ENCODE data around the gene RAB4B.
"Not testable (repeated sequence)": the region's sequence is repeated elsewhere in the genome, so short reads cannot be mapped to it uniquely, and the experiment has no call there.

RAB4B gene

DNA sequence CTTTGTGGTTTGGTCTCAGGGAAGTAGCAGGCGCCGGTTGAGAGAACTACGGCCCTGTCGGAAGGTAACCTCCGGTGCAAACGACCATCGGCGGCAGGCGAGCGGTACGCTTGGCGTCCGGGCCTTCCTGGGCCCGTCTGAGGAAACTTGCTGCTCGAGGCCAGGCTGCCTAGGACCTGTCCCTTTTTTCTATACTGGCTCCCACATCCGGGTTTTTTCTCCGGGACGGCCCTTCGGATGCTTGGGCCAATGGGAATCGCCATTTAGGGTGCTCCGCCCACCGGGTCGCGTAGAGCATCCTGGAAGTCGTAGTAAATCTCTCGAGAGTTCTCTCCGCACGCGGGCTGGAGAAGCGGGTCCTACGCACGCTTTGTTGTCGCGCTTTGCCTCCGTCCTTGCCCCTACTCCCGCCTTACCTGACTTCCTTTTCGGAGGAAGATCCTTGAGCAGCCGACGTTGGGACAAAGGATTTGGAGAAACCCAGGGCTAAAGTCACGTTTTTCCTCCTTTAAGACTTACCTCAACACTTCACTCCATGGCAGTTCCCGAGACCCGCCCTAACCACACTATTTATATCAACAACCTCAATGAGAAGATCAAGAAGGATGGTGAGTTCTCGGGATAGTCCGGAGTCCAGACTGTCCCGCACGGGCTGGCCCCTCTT, 27.0 kb upstream of the RAB4B start, which contains the start of gene SNRPA:
SNRPA (plus strand) TSS at position 330 of the 664 bp plus-strand sequence; CDS start at position 536, 206 bp downstream.
- peak; percentile 98 to 100 (median 100) for DNase-seq

DNA sequence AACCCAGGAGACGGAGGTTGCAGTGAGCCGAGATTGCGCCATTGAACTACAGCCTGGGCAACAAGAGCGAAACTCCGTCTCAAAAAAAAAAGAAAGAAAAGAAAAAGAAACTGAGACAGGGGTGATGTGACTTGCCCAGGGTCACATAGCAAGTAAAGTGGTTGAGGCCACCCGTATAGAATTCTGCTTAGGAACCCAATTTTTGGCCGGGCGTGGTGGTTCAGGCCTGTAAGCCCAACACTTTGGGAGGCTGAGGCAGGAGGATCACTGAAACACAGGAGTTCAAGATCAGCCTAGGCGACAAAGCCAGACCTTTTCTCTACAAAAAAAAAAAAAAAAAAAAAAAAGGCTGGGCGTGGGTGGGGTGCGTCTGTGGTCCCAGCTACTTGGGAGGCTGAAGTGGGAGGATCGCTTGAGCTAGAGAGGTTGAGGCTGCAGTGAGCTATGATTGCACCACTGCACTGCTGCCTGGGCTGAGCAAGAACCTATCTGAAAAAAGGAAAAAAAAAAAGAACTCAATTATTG, 25.7 kb upstream of the RAB4B start:
- no peak for DNase-seq

DNA sequence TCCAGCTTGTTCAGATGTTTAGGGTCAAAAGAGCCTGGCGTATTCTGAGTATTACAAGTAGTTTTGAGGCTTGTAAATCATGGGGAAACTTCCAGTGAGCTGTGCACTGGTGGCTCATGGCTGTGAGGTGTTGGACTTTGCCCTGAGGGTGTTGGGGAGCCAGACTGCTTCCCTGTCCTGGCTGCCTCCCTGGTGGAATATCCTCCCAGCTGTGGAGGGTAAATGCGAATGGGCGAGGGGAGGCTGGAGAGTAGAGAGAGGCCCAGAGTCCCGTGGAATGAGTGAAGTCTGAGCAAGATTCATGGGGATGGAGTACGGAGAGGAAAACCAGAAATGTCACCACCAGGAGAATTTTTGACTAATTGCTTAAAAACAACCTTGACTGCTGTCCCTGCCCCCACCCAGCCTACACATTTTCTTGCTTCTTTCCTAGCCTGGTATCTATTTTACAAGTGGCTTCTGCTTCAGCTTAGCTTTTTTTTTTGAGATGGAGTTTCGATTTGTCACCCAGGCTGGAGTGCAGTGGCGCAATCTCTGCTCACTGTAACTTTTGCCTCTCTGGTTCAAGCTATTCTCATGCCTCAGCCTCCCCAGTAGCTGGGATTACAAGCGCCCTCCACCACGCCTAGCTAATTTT, 23.3 kb upstream of the RAB4B start:
- DNase-seq, result no peak

DNA sequence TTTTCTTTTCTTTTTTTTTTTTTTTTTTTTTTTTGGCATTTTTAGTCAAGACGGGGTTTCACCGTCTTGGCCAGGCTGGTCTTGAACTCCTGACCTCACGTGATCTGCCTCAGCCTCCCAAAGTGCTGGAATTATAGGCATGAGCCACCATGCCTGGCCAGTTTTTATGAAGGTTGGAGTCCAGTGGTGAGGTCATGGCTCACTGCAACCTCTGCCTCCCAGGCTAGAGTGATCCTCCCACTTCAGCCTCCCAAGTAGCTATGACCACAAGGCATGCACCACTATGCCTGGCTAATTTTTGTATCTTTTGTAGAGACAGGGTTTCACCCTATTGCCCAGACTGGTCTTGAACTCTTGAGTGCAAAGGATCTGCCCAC, 22.8 kb upstream of the RAB4B start:
- DNase-seq, result no peak

DNA sequence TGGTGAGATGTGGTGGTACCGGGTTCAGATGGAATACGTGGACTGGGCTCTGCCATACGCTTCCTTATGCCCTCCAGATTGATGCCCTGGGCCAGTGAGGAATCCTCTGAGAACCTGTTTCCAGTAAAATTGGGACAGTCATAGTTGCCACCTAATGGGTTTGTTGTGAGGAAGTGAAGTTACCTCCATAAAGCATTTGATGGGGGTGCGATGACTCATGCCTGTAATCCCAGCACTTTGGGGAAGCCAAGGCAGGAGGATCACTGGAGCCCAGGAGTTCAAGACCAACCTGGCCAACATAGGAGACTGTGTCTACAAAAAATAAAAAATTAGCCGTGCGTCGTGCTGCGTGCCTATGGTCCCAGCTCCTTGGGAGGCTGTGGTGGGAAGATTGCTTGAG, 22.3 kb upstream of the RAB4B start:
- DNase-seq, result no peak

DNA sequence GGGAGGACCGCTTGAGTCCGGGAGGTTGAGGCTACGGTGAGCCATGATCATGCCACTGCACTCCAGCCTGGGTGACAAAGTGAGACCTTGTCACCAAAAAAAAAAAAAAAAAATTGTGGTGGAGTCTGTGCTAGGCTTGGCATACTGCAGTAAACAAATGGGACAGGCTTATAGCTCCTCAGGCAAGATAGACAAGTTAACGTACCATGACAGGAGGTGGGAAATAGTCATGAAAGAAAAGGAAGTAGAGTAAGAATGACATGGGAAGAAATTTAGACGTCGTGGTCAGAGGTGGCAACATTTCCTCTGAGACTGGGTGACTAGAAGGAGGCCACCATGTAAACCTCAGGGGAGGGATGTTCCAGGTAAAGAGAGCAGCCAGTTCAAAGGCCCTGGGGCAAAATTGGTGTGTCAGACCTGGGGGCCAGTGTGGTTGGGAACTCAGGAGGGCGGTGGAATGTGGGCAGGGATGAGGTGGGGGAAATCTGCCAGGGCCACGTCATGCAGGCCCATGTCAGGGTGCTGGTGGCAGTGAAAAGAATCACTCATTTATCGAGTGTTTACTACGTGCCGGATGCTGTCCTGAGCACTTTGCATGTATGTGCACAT, 21.4 kb upstream of the RAB4B start:
- DNase-seq, result no peak

DNA sequence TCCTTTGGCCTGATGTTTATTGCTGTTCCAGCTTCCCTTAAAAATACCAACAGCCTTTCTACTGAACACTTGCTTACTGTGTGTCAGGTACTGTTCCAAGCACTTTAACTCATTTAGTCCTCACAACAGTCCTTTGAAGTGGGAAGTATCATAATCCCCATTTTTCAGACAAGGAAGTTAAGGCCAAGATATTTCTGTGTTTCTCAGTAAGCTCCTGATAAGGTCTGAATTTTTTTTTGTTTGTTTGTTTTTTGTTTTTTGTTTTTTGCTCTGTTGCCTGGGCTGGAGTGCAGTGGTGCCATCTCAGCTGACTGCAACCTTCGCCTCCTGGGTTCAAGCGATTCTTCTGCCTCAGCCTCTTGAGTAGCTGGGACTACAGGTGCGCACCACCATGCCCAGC, 19.6 kb upstream of the RAB4B start:
- DNase-seq, result no peak

DNA sequence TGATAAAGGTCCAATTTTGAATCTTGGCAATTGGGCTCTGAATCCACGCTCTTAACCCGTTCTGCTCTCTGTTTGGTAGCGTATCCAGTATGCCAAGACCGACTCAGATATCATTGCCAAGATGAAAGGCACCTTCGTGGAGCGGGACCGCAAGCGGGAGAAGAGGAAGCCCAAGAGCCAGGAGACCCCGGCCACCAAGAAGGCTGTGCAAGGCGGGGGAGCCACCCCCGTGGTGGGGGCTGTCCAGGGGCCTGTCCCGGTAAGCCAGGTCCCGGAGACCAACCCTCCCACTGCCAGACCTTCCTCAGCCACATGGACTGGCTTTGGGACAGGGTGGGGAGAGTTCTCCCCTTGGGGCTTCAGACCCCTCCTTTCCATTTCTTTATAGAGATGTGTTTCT, 18.7 kb upstream of the RAB4B start:
- DNase-seq, result no peak

DNA sequence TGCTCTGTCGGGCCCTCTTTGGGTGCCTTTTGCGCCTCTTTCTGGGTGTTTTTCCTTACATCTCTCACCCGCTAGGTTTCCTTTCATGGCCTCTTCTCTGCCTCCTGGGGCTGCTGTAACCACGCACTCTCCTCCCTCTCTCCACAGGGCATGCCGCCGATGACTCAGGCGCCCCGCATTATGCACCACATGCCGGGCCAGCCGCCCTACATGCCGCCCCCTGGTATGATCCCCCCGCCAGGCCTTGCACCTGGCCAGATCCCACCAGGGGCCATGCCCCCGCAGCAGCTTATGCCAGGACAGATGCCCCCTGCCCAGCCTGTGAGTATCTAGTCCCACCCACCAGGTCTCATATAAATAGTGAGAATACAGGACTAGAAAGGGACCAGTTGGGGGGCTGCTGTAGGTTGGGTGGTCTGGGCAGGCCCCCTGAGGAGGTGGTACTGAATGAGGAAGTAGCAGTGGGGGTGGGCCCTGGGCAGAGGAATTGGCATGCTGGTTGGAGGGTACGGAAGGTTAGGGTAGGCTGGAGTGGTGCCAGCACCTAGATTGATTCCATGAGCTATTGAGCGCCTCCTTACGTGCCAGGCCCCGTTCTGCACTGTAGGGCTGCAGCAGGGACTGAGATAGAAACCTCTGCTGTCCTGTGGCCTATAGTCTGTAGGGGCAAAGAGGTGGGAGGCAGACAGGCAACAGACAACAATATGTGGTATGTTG, 15.1 kb upstream of the RAB4B start:
- no peak for DNase-seq

DNA sequence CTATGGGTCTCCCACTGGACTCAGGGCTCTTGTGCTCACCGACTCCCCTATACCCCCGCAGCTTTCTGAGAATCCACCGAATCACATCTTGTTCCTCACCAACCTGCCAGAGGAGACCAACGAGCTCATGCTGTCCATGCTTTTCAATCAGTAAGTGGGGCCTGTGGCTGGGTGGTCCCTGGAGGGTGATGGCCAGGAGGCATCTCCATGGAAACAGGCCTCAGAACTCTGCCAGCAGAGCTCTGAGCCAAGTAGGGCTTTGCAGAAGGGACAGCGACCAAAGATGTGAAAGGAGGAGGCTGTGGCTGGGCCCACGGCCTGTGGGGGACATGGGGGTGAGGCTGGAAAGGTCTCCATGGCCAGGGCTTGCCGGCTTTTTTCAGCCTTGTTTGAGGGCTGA, 14.5 kb upstream of the RAB4B start:
- no peak for DNase-seq

DNA sequence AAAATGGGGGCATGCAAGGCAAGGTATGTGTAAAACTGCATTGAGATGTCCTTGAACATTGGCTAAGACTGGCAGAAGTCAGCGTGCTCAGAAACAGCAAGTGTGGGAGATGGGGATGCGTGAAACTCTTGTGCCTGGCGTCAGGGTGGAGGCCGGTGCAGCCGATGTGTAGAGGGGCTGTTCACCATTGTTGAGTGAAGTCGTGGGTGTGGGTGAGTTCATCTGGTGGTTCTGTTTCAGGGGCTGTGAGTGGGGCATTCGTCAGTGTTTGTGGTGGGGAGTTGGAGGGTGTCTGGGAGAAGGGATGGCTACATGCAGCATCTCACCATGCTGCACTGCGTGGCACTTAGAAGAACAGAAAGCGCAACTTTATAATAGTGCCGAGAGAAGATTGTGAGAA, 14.1 kb upstream of the RAB4B start:
- DNase-seq, result no peak

DNA sequence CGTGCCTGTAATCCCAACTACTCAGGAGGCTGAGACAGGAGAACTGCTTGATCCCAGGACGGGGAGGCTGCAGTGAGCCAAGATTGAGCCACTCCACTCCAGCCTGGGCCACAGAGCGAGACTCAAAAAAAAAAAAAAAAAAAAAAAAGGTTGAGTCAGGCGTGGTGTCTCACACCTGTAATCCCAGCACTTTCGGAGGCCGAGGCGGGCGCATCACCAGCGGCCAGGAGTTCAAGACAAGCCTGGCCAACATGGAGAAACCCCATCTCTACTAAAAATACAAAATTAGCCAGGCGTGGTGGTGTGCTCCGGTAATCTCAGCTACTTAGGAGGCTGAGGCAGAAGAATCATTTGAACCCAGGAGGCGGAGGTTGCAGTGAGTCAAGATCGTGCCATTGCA, 11.7 kb upstream of the RAB4B start:
- DNase-seq, result not testable (repeated sequence)

DNA sequence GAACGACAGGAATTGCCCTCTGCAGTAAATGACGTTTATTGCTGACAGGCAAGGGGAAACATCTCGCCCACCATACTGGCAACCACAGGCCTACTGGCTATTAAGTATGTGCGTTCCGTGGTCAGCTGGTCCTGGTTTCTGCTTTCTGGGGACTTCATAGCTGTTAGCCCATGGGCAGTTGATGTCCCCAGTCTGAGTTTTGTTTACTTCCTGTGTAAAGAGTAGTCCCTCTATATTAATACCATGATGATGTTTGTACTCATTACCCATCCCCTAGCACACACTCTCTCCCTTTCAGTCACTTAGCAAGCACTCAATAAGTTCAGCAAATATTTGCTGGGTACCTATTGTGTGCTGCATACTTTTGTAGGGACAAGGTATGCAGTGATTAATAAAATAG, 9.2 kb upstream of the RAB4B start:
- DNase-seq, result no peak

DNA sequence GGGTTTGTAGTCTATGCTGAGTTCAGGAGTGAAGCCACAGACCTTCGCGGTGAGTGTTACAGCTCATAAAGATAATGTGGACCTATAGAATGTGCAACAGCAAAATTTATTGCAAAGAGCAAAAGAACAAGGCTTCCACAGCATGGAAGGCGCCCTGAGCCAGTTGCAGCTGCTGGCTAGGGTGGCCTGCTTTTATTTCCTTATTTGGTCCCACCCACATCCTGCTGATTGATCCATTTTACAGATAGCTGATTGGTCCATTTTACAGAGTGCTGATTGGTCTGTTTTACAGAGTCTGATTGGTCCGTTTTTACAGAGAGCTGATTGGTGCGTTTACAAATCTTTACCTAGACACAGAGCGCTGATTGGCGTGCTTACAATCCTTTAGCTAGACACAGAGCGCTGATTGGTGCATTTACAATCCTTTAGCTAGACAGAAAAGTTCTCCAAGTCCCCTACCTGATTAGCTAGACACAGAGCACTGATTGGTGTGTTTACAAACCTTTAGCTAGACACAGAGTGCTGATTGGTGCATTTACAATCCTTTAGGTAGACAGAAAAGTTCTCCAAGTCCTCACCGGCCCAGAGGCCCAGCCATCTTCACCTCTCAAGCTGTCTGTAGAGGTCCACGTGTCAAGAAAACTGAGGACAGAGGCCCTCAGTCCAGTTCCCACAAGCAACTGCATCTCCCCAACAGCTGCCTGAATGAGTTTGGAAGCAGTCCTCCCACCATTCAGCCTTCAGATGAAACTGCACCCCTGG, 6.8 kb upstream of the RAB4B start:
- DNase-seq, result not testable (repeated sequence)

DNA sequence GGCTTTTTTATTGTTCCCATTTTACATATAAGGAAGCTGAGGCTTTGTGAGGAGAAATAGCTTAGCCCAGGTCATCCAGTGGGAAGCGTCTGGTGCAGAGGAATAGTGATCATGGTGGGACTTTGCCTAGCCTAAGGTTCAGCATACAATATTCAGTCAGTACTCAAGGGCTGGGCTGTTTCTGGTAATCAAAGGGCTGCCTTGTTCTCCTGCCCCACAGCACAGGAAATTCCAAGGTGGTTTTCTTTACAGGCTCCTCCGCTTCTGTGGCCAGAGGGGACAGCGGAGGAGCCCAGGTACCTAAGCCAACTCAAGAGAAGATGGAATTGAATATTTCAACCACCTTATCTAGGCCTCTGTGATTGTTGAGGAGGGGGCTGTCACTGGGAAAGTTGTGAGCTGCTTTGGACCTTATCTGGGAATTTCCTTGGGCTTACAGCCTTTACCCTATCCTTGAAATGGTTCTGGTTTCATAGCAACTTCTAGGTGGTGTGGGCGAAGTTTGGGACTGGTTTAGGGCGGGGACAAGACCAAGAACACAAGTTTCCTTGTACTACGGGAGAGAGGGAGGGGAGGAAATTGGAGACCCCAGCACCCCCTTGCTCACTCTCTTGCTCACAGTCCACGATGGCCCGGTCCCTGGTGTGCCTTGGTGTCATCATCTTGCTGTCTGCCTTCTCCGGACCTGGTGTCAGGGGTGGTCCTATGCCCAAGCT, 3.0 kb upstream of the RAB4B start, which contains the start of gene MIA:
MIA (plus strand) TSS at position 606 of the 716 bp plus-strand sequence; CDS start at position 628, 22 bp downstream.
- no peak for DNase-seq

DNA sequence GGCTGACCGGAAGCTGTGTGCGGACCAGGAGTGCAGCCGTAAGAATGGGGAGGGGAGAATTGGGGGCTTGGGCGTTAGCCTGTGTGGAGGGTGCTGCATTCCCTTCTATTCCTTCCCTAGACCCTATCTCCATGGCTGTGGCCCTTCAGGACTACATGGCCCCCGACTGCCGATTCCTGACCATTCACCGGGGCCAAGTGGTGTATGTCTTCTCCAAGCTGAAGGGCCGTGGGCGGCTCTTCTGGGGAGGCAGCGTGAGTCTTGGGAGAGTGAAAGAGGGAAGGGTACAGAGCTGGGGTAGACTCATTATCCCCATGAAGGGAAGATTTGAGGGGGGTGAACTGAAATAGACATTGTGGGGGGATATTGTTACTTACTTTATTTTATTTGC, 2.4 kb upstream of the RAB4B start:
- no peak for DNase-seq

DNA sequence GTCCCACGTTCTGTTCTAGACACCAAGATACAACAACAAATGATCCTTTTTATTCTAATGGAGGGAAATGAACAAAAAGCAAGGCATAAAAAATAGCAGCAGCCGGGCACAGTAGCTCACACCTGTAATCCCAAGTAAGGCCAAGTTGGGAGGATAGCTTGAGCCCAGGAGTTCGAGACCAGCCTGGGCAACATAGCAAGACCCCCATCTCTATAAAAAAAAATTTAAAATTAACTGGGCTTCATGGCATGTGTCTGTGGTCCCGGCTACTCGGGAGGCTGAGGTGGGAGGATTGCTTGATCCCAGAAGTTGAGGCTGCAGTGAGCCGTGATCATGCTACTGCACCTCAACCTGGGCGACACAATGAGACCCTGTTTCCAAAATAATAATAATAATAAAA, 1.7 kb upstream of the RAB4B start:
- no peak for DNase-seq

DNA sequence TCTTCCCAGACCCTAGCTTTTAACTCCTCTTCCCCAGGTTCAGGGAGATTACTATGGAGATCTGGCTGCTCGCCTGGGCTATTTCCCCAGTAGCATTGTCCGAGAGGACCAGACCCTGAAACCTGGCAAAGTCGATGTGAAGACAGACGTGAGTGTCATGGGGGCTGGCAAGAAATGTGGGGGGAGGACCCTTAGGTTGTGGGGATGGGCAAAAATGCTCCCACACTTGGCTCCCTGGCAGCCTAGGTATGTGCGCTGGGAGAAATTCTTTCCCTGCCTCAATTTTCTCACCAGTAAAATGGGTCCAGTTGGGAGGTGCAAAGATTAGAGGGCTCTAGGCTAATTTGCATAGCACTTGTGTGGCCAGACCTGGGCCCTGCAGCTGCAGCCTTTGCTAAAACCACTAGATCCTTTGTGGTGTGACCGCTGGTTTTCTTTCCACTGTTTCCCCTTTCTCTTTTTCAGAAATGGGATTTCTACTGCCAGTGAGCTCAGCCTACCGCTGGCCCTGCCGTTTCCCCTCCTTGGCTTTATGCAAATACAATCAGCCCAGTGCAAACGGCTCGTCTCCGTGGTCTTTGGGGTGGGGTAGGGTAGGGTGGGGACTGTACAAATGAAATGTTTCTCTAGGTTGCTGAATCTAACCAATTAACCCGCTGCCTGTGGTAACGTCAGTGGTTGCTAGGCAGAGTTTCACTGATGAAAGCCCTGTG, 959 bp upstream of the RAB4B start:
- DNase-seq, result peak in 11 of 14 donors; percentile 25 to 90 (median 76)

DNA sequence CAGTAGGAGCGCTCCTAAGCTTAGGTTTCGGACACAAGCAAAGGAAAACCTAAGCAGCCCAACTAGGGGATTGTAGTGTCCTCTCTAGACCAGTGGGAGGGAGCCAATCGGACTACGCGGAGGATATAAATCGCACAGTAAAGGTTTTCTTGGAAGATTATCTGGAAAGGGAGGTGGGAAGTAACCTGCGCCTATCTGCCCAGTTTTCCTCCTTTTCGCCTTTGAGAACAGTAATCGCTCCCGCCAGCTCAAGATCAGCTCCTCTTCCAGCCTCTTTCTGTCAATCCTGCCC, 456 bp upstream of the RAB4B start:
- DNase-seq, result peak in 2 of 14 donors; percentile 88 to 95

DNA sequence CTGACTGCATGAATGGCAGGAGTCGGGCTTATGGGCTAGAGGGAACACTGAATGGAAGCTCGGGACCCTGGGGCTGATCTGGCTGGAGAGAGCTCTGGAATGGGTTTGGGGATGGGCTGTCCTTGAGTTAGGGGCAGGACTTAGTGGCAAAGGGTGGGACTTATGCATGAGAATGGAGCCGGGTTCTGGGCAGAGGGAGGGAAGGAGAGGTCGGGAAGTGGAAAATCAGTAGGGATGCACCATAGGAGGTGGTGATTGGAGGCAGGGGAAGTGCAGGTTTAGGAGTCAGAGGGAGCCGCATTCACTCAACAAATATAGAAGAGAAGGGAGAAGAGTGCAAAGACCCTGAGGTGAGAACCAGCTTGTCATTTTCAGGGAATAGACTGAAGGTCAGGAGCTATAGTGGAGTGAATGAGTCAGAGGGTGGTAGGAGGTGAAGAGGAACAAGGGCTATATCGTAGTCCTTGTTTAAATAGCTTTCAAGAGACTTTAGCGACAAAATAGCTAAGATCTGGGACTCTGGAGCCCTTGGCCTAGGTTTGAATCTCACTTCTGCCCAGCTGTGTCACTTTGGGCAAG, 748 bp downstream of the RAB4B start:
- DNase-seq, result no peak

DNA sequence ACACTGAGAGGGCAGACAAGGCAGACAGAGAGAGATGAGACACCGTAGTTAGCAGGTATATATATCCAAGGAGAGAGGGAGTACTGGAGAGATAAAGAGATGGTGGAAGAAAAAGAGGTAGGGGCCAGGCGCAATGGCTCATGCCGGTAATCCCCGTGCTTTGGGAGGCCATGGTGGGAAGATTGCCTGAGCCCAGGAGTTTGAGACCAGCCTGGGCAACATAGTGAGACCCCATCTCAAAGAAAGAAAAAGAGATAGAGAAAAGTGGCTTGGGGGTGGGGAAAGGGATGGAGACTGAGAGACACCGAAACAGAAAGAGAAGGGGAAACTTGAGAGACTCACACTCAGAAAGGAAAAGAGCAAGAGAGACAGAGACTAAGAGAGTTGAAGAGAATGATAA, 2.5 kb downstream of the RAB4B start:
- no peak for DNase-seq

Data from C1 segment of cervical spinal cord (tissue), 14 donors.